ES-I3 (cell line): ENCODE data around the gene EOMES.

ENCODE experiments used
- H3K36me3 ChIP-seq: 2 replicates; pipeline ENCODE4 v1.6.1; 2013; ENCODE audit warnings: mild to moderate bottlenecking, low read length, control low read depth, moderate library complexity; ENCODE audit not compliant: insufficient read depth
- H3K4me1 ChIP-seq: 2 replicates; pipeline ENCODE4 v1.6.1; 2013; ENCODE audit warnings: mild to moderate bottlenecking, control low read depth, low read length; ENCODE audit not compliant: insufficient read depth
- H3K9ac ChIP-seq: 2 replicates; pipeline ENCODE4 v1.6.1; 2013; ENCODE audit warnings: low read depth, mild to moderate bottlenecking, low read length, moderate library complexity
- H3K9me3 ChIP-seq: 2 replicates; pipeline ENCODE4 v1.6.1; 2013; ENCODE audit warnings: mild to moderate bottlenecking, low read length, moderate library complexity; ENCODE audit not compliant: control insufficient read depth, insufficient read depth

Gene EOMES

GRCh38 chr3:27680517-27681246, 41.4 kb downstream of the EOMES start:
- H3K9ac ChIP-seq, result peak overlapping the region; percentile 42
- H3K9me3 ChIP-seq, result no peaks in the 10 kb centered on the region
- H3K36me3 ChIP-seq, result no peaks in the 10 kb centered on the region
- peaks cover 5% of the 10 kb centered on the region; the same call in 1 of the 2 replicates for H3K4me1 ChIP-seq

- Histone ChIP-seq H3K9me3 (no peaks in the 10 kb centered on the region), H3K9ac (no peak overlapping the region), H3K4me1 (peaks cover 5% of the 10 kb centered on the region; the same call in 1 of the 2 replicates), H3K36me3 (no peaks in the 10 kb centered on the region)
These were observed 42.4 kb downstream of the EOMES start for GRCh38 chr3:27679691-27680090.

DNA sequence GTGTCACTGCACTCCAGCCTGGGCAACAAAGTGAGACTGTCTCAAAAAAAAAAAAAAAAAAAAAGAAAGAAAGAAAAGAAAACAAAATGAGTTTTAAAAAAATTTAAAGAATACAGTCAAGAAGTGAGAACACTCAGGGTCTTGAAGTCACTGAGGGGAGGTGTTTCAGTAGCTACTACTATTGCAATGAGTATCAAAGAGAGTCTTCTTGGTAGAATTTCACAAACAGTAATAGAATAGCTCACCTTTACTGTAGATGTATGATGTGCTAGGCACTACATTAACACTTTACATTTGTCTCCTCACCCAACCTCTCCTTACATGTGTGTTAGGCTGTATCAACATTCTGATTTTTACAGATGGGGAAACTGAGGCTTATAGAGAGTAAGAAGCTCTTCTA, 43.9 kb downstream of the EOMES start:
- Histone ChIP-seq H3K4me1 (peaks cover 5% of the 10 kb centered on the region; the same call in 1 of the 2 replicates), H3K9me3 (no peaks in the 10 kb centered on the region), H3K36me3 (no peaks in the 10 kb centered on the region), H3K9ac (no peak overlapping the region)

DNA sequence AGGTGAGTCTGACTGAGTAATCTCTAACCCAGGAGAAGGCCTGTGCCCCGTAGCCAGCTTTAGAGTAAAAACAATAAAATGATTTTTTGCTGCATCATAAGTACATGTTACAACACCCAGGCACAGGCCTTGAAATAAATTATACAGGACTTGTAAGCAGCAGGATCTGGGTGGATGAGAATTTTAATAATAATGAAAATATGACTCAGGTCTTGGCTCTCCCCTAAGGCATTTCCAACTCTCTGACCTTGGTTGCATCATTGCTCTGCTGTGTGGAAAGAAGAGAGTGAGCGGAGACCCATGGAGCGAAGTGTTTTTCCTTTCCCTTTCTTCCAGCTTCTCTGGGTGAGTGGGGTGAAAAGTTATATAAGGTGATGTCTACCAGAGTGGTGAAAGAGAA, 44.6 kb downstream of the EOMES start:
- Histone ChIP-seq H3K9me3 (no peaks in the 10 kb centered on the region), H3K36me3 (no peaks in the 10 kb centered on the region), H3K4me1 (peaks cover 5% of the 10 kb centered on the region; the same call in 1 of the 2 replicates), H3K9ac (no peak overlapping the region)

DNA sequence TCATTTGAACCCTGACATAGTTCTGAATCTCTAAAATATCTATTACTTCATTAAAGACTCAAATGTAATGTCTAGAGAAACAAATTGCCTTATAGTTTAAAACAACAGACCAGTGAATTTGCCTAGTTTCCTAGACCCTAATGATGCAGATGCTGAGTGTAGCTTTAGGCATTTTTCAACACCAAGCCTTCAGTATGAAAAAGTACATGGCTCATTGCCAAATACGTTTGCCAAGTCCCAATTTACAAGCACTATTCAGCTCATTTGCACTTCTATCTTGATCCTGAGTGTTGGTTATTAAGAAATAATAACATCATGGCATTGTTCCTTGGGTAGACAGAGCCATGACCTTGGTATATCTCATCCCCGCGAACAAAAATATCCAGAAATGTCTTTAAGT, 46.8 kb downstream of the EOMES start:
- Histone ChIP-seq H3K9me3 (no peaks in the 10 kb centered on the region), H3K9ac (no peak overlapping the region), H3K4me1 (peaks cover 5% of the 10 kb centered on the region; the same call in 1 of the 2 replicates), H3K36me3 (no peaks in the 10 kb centered on the region)

DNA sequence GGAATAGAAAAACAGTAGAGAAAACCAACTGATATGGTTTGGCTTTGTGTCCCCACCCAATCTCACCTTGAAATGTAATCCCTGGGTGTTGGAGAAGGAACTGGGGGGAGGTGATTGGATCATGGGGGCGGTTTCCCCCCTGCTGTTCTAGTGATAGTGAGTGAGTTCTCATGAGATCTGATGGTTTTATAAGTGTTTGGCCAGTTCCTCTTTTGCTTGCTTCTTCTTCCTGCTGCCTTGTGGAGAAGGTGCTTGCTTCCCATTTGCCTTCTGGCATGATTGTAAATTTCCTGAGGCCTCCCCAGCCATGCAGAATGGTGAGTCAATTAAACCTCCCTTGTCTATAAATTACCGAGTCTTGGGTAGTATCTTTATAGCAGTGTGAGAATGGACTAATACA, 48.4 kb downstream of the EOMES start:
- Histone ChIP-seq H3K9me3 (no peaks in the 10 kb centered on the region), H3K4me1 (no peaks in the 10 kb centered on the region), H3K36me3 (no peaks in the 10 kb centered on the region), H3K9ac (no peak overlapping the region)

- no peaks in the 10 kb centered on the region for H3K9me3 ChIP-seq
- no peak overlapping the region for H3K9ac ChIP-seq
- peaks cover 3% of the 10 kb centered on the region for H3K4me1 ChIP-seq
- H3K36me3 ChIP-seq, result no peaks in the 10 kb centered on the region
These were observed 51.0 kb downstream of the EOMES start for GRCh38 chr3:27671101-27671500.

DNA sequence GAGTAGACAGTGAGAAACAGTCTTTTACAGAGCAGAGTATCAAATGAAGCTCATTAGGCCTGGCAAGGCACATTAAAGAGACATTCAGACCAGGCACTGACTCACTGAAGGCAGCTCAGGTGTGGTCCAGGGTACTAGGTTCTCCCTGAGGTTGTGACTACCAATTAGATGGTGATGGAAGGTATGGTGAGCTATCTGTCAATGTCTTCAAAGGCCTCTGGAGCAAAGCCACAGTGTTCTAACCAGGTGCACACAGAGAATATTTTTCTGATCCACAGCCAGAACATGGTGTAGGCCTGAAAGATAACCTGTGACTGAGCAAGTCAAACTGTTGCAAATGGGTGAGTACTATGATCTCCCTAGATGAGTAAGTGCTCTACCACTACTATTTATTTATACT, 51.5 kb downstream of the EOMES start:
- no peaks in the 10 kb centered on the region for H3K9me3 ChIP-seq
- no peaks in the 10 kb centered on the region for H3K36me3 ChIP-seq
- peaks cover 3% of the 10 kb centered on the region for H3K4me1 ChIP-seq
- H3K9ac ChIP-seq, result no peak overlapping the region

DNA sequence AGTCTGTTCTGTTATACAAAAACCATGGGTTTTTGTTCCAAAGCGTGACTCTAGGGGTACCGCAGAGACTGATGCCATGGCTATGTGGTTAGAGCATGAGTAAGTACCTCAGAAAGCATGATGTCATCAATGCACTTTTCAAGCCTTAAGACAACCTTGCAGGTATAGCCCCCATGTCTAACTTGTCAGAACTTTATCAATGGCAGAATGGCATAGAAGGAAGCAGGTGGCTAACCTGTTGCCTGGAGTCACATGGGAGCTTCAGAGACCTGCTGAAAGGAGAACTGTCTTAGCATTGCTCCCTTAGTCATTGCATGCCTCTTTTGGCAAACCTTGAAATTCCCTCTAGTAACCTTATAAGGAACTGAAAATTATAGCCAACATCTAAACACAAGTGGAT, 52.5 kb downstream of the EOMES start:
- Histone ChIP-seq H3K9ac (no peak overlapping the region), H3K9me3 (no peaks in the 10 kb centered on the region), H3K4me1 (peaks cover 3% of the 10 kb centered on the region), H3K36me3 (no peaks in the 10 kb centered on the region)

GRCh38 chr3:27667751-27668150, 54.4 kb downstream of the EOMES start:
- H3K4me1 ChIP-seq, result peaks cover 3% of the 10 kb centered on the region
- H3K9ac ChIP-seq, result no peak overlapping the region
- no peaks in the 10 kb centered on the region for H3K36me3 ChIP-seq
- no peaks in the 10 kb centered on the region for H3K9me3 ChIP-seq

- Histone ChIP-seq H3K4me1 (peaks cover 3% of the 10 kb centered on the region), H3K9ac (peak overlapping the region; percentile 31), H3K9me3 (no peaks in the 10 kb centered on the region), H3K36me3 (no peaks in the 10 kb centered on the region)
These were observed 55.4 kb downstream of the EOMES start for GRCh38 chr3:27666708-27667107.

- Histone ChIP-seq H3K9ac (peak overlapping the region; percentile 31), H3K36me3 (no peaks in the 10 kb centered on the region)
These were observed 55.9 kb downstream of the EOMES start for GRCh38 chr3:27666272-27666671.

More at GRCh38 chr3:27666272-27666671, 55.9 kb downstream of the EOMES start:
- Histone ChIP-seq H3K4me1 (peaks cover 3% of the 10 kb centered on the region), H3K9me3 (no peaks in the 10 kb centered on the region)
